Endothelial cell of umbilical vein (primary cell): ENCODE data around the gene SPDYE1.

Experiments
- CTCF ChIP-seq, 2 donors: IDR thresholded peaks; 1 replicate in 1 of 2; 2 replicates in 1 of 2; pipeline ENCODE4 v1.5.1; 2011; ENCODE audit warnings: low read length in 2 of 2, mild to moderate bottlenecking in 2 of 2, moderate library complexity in 2 of 2, control low read depth in 1 of 2, inconsistent platforms in 1 of 2, low read depth in 1 of 2; ENCODE audit not compliant: insufficient read depth in 1 of 2; ENCODE audit errors: extremely low read depth in 1 of 2
- EZH2 ChIP-seq: IDR thresholded peaks from 2 replicates; pipeline ENCODE4 v1.6.1; 2012; ENCODE audit warnings: borderline replicate concordance, low read depth, mild to moderate bottlenecking, moderate library complexity, low read length, inconsistent platforms; ENCODE audit not compliant: severe bottlenecking
- JUN ChIP-seq: IDR thresholded peaks from 2 replicates; pipeline ENCODE4 v1.6.1; 2011; ENCODE audit warnings: borderline replicate concordance, low read depth; ENCODE audit not compliant: insufficient read length, insufficient read depth
- POLR2A ChIP-seq: IDR thresholded peaks from 2 replicates; pipeline ENCODE4 v1.6.1; 2012; ENCODE audit warnings: low read depth, mild to moderate bottlenecking, control low read depth, low read length
- POLR2AphosphoS5 ChIP-seq: IDR thresholded peaks from 2 replicates; pipeline ENCODE4 v1.6.1; 2012; ENCODE audit warnings: low read depth, mild to moderate bottlenecking, control low read depth, low read length, moderate library complexity; ENCODE audit not compliant: insufficient read depth

DNA sequence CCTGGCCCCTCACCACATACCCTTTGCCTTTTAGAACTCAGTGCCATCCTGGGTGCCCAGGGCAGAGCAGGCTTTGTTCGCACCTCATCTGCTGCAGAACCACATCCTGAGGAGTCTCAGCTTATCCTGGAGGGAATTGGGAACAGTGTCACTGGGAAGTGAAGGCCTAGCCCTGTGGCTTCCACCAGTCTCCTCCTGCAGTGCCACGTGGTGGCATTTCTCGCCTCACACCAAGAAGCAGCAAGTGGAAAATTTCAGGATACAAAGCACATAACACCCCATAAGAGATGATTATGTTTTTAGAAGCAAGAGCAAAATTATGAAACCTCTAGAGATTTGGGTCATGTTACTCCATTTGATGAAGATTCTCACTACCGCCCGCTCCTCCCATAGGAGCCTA, 44.6 kb upstream of the SPDYE1 start:
- TF ChIP-seq POLR2A (no peak), CTCF (IDR thresholded peaks at IDR 0.05; ENCODE audit: extremely low read depth in 1 of 2, insufficient read depth in 1 of 2, low read depth in 1 of 2, low read length in 2 of 2) (no peak), EZH2 (no peak), POLR2AphosphoS5 (no peak), JUN (no peak)
